Activated CD8-positive, alpha-beta T cell treated with anti-CD3 and anti-CD28 coated beads for 36 hours (primary cell): ENCODE measurements around the gene NEUROD4. TPM values are rescaled to one million over a fixed set of nuclear protein-coding genes. Genes with fewer than 3 reads are reported as not detected.

Source experiments
- ATAC-seq: fragments of 200-7000 bp; cut with Tn5 transposase; one replicate; pipeline ENCODE4 v1.10.0; 2021; ENCODE audit warnings: mild to moderate bottlenecking, moderate library complexity
- CTCF ChIA-PET: fragments of 350-600 bp; sonication (Branson Sonifier 250); formaldehyde crosslinking; loops from one replicate; lab custom pipeline; 2021; ENCODE audit warnings: antibody characterized with exemption; lab: Charles Lee
- POLR2A ChIA-PET: fragments of 350-600 bp; sonication (Branson Sonifier 250); formaldehyde crosslinking; loops from one replicate; lab custom pipeline; 2021; ENCODE audit warnings: antibody characterized with exemption; lab: Charles Lee
- DNase-seq: peaks from one replicate; pipeline ENCODE4 v3.0.0-alpha.2; 2020
- H3K27ac Mint-ChIP-seq: one replicate; pipeline ENCODE4 v1.8.0; 2021; ENCODE audit warnings: mild to moderate bottlenecking, mixed read lengths
- H3K27me3 Mint-ChIP-seq: one replicate; pipeline ENCODE4 v1.8.0; 2021; ENCODE audit warnings: mixed read lengths
- H3K36me3 Mint-ChIP-seq: one replicate; pipeline ENCODE4 v1.8.0; 2021; ENCODE audit warnings: low read depth, mixed read lengths
- H3K4me1 Mint-ChIP-seq: one replicate; pipeline ENCODE4 v1.8.0; 2021; ENCODE audit warnings: low read depth, mixed read lengths
- H3K4me3 Mint-ChIP-seq: one replicate; pipeline ENCODE4 v1.8.0; 2021; ENCODE audit warnings: mild to moderate bottlenecking, moderate library complexity, mixed read lengths
- H3K9me3 Mint-ChIP-seq: one replicate; pipeline ENCODE4 v1.8.0; 2021; ENCODE audit warnings: mixed read lengths
- intact Hi-C: fragments of 100-400 bp; cut with micrococcal nuclease; formaldehyde crosslinking; loops from one replicate; pipeline ENCODE4 v1.10.0; 2022
- total RNA-seq, 2 experiments: library from RNA; stranded (reverse); gene quantifications; one replicate each; pipeline ENCODE4 v1.2.3, GENCODE V29; 2021
- TF ChIP-seq, protein P1 (sequence below): fragments of 200-600 bp; IDR thresholded peaks from one replicate; pipeline ENCODE4 v1.8.0; 2022; ENCODE audit warnings: antibody characterized with exemption, mild to moderate bottlenecking

The NEUROD4 gene
- total RNA-seq, 2 experiments from 2014 or later = not detected

DNA sequence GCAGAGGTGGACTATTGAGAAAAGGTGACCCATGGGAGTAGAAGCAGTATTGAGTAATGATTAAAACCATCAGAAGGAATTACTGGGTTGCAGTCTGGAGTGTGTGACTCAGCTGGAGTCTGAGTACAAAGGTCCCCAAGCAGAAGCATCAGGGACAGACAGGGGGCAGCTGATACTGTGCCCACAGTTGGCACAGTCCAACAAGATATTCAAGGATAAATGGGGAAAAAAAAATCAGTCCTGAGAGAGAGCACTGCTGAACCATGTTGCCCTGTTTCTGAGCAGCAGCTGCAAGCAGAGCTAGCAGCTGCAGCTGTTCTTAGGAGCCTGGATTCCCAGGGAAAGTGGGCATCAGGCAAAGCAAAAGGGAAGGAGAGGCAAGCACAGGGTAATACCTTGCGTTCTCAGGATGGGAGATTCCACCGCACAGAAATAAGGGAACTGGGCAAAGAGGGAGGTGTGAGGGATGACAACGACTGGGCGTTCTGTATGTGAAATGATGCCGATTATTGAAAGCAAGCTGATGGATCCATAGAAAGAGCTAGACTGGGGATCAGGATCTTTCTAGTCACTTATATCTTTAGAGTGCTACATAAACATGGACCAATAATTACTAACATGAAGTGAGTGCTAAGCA, 17.7 kb downstream of the NEUROD4 start:
- intact Hi-C loops = no loop called here
- no peaks in the 10 kb centered on the region for H3K27me3 Mint-ChIP-seq
- H3K4me1 Mint-ChIP-seq = peaks cover 39% of the 10 kb centered on the region
- ATAC-seq (no peak), DNase-seq (no peak)
- no peaks in the 10 kb centered on the region for H3K36me3 Mint-ChIP-seq
- POLR2A ChIA-PET = no interaction called here
- H3K27ac Mint-ChIP-seq = no peak overlapping the region
- H3K9me3 Mint-ChIP-seq = no peaks in the 10 kb centered on the region
- TF ChIP-seq, protein P1, sequence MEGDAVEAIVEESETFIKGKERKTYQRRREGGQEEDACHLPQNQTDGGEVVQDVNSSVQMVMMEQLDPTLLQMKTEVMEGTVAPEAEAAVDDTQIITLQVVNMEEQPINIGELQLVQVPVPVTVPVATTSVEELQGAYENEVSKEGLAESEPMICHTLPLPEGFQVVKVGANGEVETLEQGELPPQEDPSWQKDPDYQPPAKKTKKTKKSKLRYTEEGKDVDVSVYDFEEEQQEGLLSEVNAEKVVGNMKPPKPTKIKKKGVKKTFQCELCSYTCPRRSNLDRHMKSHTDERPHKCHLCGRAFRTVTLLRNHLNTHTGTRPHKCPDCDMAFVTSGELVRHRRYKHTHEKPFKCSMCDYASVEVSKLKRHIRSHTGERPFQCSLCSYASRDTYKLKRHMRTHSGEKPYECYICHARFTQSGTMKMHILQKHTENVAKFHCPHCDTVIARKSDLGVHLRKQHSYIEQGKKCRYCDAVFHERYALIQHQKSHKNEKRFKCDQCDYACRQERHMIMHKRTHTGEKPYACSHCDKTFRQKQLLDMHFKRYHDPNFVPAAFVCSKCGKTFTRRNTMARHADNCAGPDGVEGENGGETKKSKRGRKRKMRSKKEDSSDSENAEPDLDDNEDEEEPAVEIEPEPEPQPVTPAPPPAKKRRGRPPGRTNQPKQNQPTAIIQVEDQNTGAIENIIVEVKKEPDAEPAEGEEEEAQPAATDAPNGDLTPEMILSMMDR = no peak
- H3K4me3 Mint-ChIP-seq = no peak overlapping the region
- CTCF ChIA-PET = interaction anchor here (0.7 to 2.1 kb wide), 5 partner anchors 13 to 289 kb away, joined by 3 to 9 read pairs (median 5); no protein-coding TSS in a partner anchor

DNA sequence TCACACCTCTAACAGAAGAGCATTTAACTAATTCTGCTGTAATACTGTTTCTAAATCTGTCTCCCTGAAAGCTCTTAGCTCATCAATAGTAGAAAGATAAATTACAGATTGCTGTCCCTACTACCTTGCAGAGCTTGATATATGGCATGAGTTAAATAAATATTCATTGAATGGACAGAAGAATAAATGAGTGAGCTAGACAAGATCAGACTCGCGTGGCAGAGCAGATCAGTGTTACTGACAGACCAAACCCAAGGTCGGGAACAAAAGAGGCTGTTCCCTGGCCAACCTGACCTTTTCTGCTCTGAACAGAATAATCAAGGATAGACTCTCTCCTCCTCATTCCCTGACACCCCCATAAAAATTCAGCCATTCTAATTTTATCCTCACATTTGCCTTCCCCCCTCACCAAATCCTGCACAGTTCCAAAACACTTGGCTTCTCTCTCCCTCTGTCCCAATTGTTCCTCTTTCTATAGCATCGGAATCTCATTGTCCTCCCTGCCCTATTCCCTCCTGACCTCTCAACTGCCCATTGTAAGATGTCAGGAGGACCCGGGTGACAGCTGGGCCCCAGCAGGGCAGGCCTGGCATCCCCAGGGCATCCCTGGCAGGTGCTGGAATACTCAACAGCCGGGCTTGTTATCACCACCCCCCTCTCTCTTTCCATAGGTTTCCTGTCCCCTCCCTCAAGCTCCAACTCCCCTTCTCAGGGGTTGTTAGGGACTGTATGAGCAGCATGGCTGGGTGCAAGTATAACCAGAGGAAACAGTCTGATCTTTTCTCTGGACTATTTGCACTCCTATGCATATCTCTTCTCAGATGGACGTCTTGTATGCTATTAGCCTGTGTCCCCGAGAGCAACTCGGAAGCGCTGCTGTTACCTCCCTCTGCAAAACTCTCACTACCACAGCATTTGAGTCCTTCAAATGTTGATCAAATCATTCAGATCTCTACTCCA, 19.9 kb downstream of the NEUROD4 start:
- Mint-ChIP-seq H3K9me3 (no peaks in the 10 kb centered on the region), H3K4me3 (no peak overlapping the region), H3K27me3 (no peaks in the 10 kb centered on the region), H3K27ac (no peak overlapping the region), H3K36me3 (no peaks in the 10 kb centered on the region), H3K4me1 (peaks cover 37% of the 10 kb centered on the region)
- DNase-seq (no peak), ATAC-seq (no peak)
- intact Hi-C loops = no loop called here
- POLR2A ChIA-PET = no interaction called here
- TF ChIP-seq, protein P1 = no peak
- CTCF ChIA-PET = interaction anchor here (1.3 kb wide), 2 partner anchors 29 to 47 kb away, joined by 3 to 4 read pairs; no protein-coding TSS in a partner anchor

DNA sequence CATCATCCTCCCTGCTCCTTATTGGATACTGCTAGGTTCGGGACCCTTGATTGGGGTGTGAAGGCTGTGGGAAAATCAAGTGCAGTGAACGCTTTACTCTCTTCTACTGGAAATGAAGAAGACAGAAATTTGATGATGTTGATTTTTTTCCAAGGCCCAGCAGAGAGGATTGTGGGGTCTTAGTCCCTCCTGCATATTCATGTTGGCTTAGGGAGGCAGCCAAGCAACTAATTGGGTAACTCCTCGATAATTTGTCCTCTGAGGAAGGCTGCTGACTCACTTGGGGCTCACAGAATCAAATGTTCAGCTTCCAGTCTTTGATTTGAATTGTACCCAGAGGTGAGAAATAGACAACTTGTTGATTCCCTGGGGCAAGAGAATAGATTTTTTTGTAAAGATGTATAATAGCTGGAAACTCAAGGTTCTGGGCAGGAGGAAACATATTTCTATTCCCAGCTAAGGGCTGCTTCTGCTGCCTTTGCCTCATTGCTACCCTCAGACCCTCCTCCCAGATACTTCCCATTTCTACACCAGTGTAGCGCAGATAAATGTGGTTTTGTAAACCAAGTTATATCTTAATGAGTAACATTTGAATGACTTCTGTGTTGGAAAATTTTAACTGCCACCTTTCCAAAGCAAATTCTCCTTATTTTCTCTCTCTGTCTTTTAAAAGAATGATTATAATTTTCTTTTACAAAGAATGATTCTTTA, 21.7 kb downstream of the NEUROD4 start:
- H3K27me3 Mint-ChIP-seq = no peaks in the 10 kb centered on the region
- ChIA-PET CTCF (interaction anchor here (1.1 to 3.4 kb wide), 4 partner anchors 9 to 45 kb away, joined by 3 to 18 read pairs (median 5); no protein-coding TSS in a partner anchor), POLR2A (interaction anchor here (0.6 kb wide), 1 partner anchor 485 kb away, joined by 3 read pairs; no protein-coding TSS in a partner anchor)
- intact Hi-C loops = no loop called here
- ATAC-seq (no peak), DNase-seq (no peak)
- no peak overlapping the region for H3K27ac Mint-ChIP-seq
- TF ChIP-seq, protein P1 = no peak
- H3K9me3 Mint-ChIP-seq = no peaks in the 10 kb centered on the region
- no peak overlapping the region for H3K4me3 Mint-ChIP-seq
- no peaks in the 10 kb centered on the region for H3K36me3 Mint-ChIP-seq
- peaks cover 23% of the 10 kb centered on the region for H3K4me1 Mint-ChIP-seq

DNA sequence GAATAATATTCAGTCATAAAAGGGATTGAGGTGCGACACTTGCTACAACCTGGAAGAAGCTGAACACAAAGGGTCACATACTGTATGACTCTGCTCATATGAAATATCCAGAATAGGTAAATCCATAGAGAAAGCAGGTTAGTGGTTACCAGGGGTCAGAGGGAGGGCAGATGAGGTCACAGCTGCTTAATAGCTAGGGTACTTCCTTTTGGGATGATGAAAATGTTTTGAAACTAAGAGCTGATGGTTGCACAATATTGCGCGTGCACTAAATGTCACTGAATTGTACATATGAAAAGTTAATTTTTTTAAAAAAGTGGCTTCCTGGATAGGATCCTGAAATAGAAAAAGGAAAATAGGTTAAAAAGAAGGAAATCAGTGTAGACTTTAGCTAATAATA, 23.8 kb downstream of the NEUROD4 start:
- DNase-seq (peak; percentile 10), ATAC-seq (no peak)
- Mint-ChIP-seq H3K27ac (no peak overlapping the region), H3K27me3 (no peaks in the 10 kb centered on the region), H3K36me3 (no peaks in the 10 kb centered on the region), H3K4me1 (peaks cover 7% of the 10 kb centered on the region), H3K4me3 (no peak overlapping the region), H3K9me3 (no peaks in the 10 kb centered on the region)
- TF ChIP-seq, protein P1 = no peak
- ChIA-PET POLR2A (no interaction called here), CTCF (interaction anchor here (1.0 to 3.4 kb wide), 4 partner anchors 9 to 51 kb away, joined by 3 to 18 read pairs (median 10); no protein-coding TSS in a partner anchor)
- intact Hi-C loops = no loop called here
